CD14-positive monocyte (primary cell): Measurements from ENCODE around the gene LUC7L. TPM values are rescaled to one million over a fixed set of nuclear protein-coding genes. Genes with fewer than 3 reads are reported as not detected.

Experiments
- DNase-seq, 3 donors: peaks; one replicate each; pipeline ENCODE4 v3.0.0-alpha.2; 2011 to 2022
- H2AFZ ChIP-seq: 2 replicates; pipeline ENCODE4 v1.6.0; 2012; ENCODE audit warnings: mild to moderate bottlenecking, low read depth, low read length, inconsistent platforms; ENCODE audit not compliant: insufficient read depth, poor library complexity, severe bottlenecking
- H3K27ac ChIP-seq, 2 donors: 1 replicate in 1 of 2; 2 replicates in 1 of 2; pipeline ENCODE4 v1.5.1; 2012 to 2013; ENCODE audit warnings: low read length in 2 of 2, control low read depth in 1 of 2, inconsistent platforms in 1 of 2, low read depth in 1 of 2, mild to moderate bottlenecking in 1 of 2
- H3K27me3 ChIP-seq, 2 donors: one replicate each; pipeline versions ENCODE4 v1.6.0 to v1.6.1; 2011 to 2013; ENCODE audit warnings: low read length in 2 of 2; ENCODE audit not compliant: control insufficient read depth in 2 of 2, insufficient read depth in 2 of 2
- H3K36me3 ChIP-seq, 2 donors: replicated peaks in 1 of 2; 1 replicate in 1 of 2; 2 replicates in 1 of 2; pipeline versions ENCODE4 v1.5.1 to v1.6.1; 2012 to 2013; ENCODE audit warnings: low read length in 2 of 2, control low read depth in 1 of 2, inconsistent platforms in 1 of 2, mild to moderate bottlenecking in 1 of 2; ENCODE audit not compliant: insufficient read depth in 2 of 2, control insufficient read depth in 1 of 2
- H3K4me1 ChIP-seq, 2 donors: 1 replicate in 1 of 2; 2 replicates in 1 of 2; pipeline versions ENCODE4 v1.5.1 to v1.6.1; 2012 to 2013; ENCODE audit warnings: low read length in 2 of 2, control low read depth in 1 of 2, inconsistent platforms in 1 of 2, mild to moderate bottlenecking in 1 of 2, moderate library complexity in 1 of 2; ENCODE audit not compliant: insufficient read depth in 2 of 2, control insufficient read depth in 1 of 2
- H3K4me2 ChIP-seq: replicated peaks from 2 replicates; pipeline ENCODE3; 2012; ENCODE audit warnings: low read length, moderate library complexity, mild to moderate bottlenecking; ENCODE audit not compliant: poor library complexity, severe bottlenecking; ENCODE audit errors: extremely low read depth
- H3K4me3 ChIP-seq, 3 experiments: fragments of 200-600 bp in 1 of 3; sonication (generic) in 1 of 3; replicated peaks in 1 of 3; 1 replicate in 2 of 3; 2 replicates in 1 of 3; pipeline ENCODE4 v1.5.1; 2011 to 2013; ENCODE audit warnings: low read length in 3 of 3, mild to moderate bottlenecking in 3 of 3, control low read depth in 2 of 3, low read depth in 2 of 3, inconsistent platforms in 1 of 3, moderate library complexity in 1 of 3
- H3K79me2 ChIP-seq: 2 replicates; pipeline ENCODE4 v1.6.0; 2012; ENCODE audit warnings: mild to moderate bottlenecking, control low read depth, inconsistent platforms, low read length, moderate library complexity; ENCODE audit not compliant: insufficient read depth
- H3K9ac ChIP-seq: 2 replicates; pipeline ENCODE4 v1.6.0; 2017; ENCODE audit warnings: low read length, mild to moderate bottlenecking; ENCODE audit not compliant: insufficient read depth, poor library complexity, severe bottlenecking
- H3K9me3 ChIP-seq, 2 donors: replicated peaks in 1 of 2; 1 replicate in 1 of 2; 2 replicates in 1 of 2; pipeline versions ENCODE4 v1.5.1 to v1.6.1; 2012 to 2013; ENCODE audit warnings: low read length in 2 of 2, control low read depth in 1 of 2; ENCODE audit not compliant: control insufficient read depth in 1 of 2, insufficient read depth in 1 of 2
- H4K20me1 ChIP-seq: 2 replicates; pipeline ENCODE4 v1.6.0; 2012; ENCODE audit warnings: mild to moderate bottlenecking, low read length, control low read depth, moderate library complexity; ENCODE audit not compliant: insufficient read depth
- H3K27ac Mint-ChIP-seq, 7 donors: one replicate each; pipeline ENCODE4 v1.8.0; 2020; ENCODE audit warnings: mild to moderate bottlenecking in 7 of 7, mixed read lengths in 7 of 7, moderate library complexity in 6 of 7, inconsistent platforms in 2 of 7
- H3K27me3 Mint-ChIP-seq, 3 donors: one replicate each; pipeline ENCODE4 v1.8.0; 2021 to 2022; ENCODE audit warnings: low read depth in 3 of 3, mild to moderate bottlenecking in 3 of 3, mixed read lengths in 3 of 3, moderate library complexity in 3 of 3, inconsistent platforms in 1 of 3
- H3K36me3 Mint-ChIP-seq, 2 donors: one replicate each; pipeline ENCODE4 v1.8.0; 2020; ENCODE audit warnings: mixed read lengths in 2 of 2, inconsistent platforms in 1 of 2, mild to moderate bottlenecking in 1 of 2
- H3K4me1 Mint-ChIP-seq: one replicate; pipeline ENCODE4 v1.8.0; 2020; ENCODE audit warnings: mild to moderate bottlenecking, mixed read lengths
- H3K4me3 Mint-ChIP-seq, 2 donors: one replicate each; pipeline ENCODE4 v1.8.0; 2020; ENCODE audit warnings: mild to moderate bottlenecking in 2 of 2, mixed read lengths in 2 of 2, moderate library complexity in 1 of 2
- H3K9me3 Mint-ChIP-seq, 7 donors: one replicate each; pipeline ENCODE4 v1.8.0; 2020 to 2022; ENCODE audit warnings: mixed read lengths in 7 of 7, mild to moderate bottlenecking in 6 of 7, moderate library complexity in 6 of 7, inconsistent platforms in 2 of 7
- WGBS: methylation state at CpG from one replicate; pipeline ENCODE4 v1.1.5; 2013; ENCODE audit warnings: missing lambda C conversion rate; ENCODE audit not compliant: insufficient coverage; 5-methylcytosine and 5-hydroxymethylcytosine counted together
- intact Hi-C, 2 donors: fragments of 100-400 bp; cut with micrococcal nuclease; formaldehyde crosslinking; loops; one replicate each; pipeline versions ENCODE4 v1.15.0 to v1.15.1; 2023
- polyA plus RNA-seq, 3 donors: library from polyadenylated mRNA; depleted of rRNA in 1 of 3; unstranded in 2 of 3; stranded (reverse) in 1 of 3; fragments of 300-500 nt in 2 of 3; fragments of >200 nt in 1 of 3; fragmentation: Illumina TruSeq in 2 of 3; gene quantifications; 1 replicate in 2 of 3; 2 replicates in 1 of 3; pipeline ENCODE4 v1.2.3, GENCODE V29; 2012 to 2021
- TF ChIP-seq, protein P1 (sequence below): fragments of 200-600 bp; IDR thresholded peaks from one replicate; pipeline ENCODE4 v1.8.0; 2022; ENCODE audit warnings: antibody characterized with exemption, mild to moderate bottlenecking

Gene LUC7L
- polyA plus RNA-seq, 3 donors: 4.0 to 109 (median 4.6) TPM

DNA sequence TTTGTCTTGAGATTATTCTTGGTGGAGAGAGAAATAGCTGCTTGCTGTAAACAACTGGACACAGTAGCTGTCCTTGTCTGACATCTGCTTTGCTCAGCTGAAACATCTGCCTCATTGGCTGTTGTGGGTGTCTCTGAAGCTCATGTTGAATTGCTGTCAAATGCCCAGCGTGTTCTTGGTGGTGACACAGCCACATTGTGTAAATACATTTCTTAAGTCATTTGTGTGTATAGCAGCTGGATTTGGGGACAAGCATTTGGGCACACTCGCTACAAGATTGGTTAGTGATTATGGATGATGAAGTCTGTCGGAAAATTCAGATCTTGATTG, 10.7 kb upstream of the LUC7L start:
- H3K27ac ChIP-seq: peak overlapping the region in 1 of 2 donors; percentile 17
- Mint-ChIP-seq H3K4me3 (no peak overlapping the region), H3K36me3 (peaks cover 2 to 13% of the 10 kb centered on the region in 2 donors), H3K27me3 (peaks cover 0 to 5% (median 0%) of the 10 kb centered on the region in 3 donors), H3K9me3 (peaks cover 0 to 3% (median 0%) of the 10 kb centered on the region in 7 donors), H3K4me1 (peaks cover 32% of the 10 kb centered on the region), H3K27ac (peak overlapping the region in 6 of 7 donors; percentile 4 to 77 (median 56))
- WGBS: 60% methylated on average over 1 of the region's 3 CpGs
- no peaks in the 10 kb centered on the region for H3K9me3 ChIP-seq
- H3K9ac ChIP-seq: no peak overlapping the region
- no peak for DNase-seq
- H3K4me2 ChIP-seq: no peak overlapping the region
- H2AFZ ChIP-seq: no peak overlapping the region
- peaks cover 4% of the 10 kb centered on the region for H4K20me1 ChIP-seq
- no peaks in the 10 kb centered on the region for H3K27me3 ChIP-seq
- peaks cover 24 to 25% of the 10 kb centered on the region in 2 donors for H3K4me1 ChIP-seq
- intact Hi-C loops: no loop called here
- H3K4me3 ChIP-seq: no peak overlapping the region
- H3K79me2 ChIP-seq: peaks cover 15% of the 10 kb centered on the region
- no peaks in the 10 kb centered on the region for H3K36me3 ChIP-seq
- TF ChIP-seq, protein P1, sequence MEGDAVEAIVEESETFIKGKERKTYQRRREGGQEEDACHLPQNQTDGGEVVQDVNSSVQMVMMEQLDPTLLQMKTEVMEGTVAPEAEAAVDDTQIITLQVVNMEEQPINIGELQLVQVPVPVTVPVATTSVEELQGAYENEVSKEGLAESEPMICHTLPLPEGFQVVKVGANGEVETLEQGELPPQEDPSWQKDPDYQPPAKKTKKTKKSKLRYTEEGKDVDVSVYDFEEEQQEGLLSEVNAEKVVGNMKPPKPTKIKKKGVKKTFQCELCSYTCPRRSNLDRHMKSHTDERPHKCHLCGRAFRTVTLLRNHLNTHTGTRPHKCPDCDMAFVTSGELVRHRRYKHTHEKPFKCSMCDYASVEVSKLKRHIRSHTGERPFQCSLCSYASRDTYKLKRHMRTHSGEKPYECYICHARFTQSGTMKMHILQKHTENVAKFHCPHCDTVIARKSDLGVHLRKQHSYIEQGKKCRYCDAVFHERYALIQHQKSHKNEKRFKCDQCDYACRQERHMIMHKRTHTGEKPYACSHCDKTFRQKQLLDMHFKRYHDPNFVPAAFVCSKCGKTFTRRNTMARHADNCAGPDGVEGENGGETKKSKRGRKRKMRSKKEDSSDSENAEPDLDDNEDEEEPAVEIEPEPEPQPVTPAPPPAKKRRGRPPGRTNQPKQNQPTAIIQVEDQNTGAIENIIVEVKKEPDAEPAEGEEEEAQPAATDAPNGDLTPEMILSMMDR: no peak

- H3K27ac ChIP-seq: peak within 1 kb of the TSS; percentile 100
- TF ChIP-seq, protein P1: peak; percentile 41
- H3K36me3 ChIP-seq: no peaks in the 10 kb centered on the region
- peak; percentile 94 to 95 (median 95) for DNase-seq
- H3K4me3 ChIP-seq: peak within 1 kb of the TSS; percentile 79 to 95 (median 94)
- Mint-ChIP-seq H3K9me3 (peaks cover 0 to 3% (median 0%) of the 10 kb centered on the region in 7 donors), H3K27ac (peak within 1 kb of the TSS; percentile 100), H3K4me1 (peaks cover 13% of the 10 kb centered on the region), H3K27me3 (peaks cover 0 to 6% (median 1%) of the 10 kb centered on the region in 3 donors), H3K4me3 (peak within 1 kb of the TSS; percentile 96 to 99), H3K36me3 (peaks cover 0 to 7% of the 10 kb centered on the region in 2 donors)
- no peaks in the 10 kb centered on the region for H4K20me1 ChIP-seq
- no peaks in the 10 kb centered on the region for H3K27me3 ChIP-seq
- peaks cover 8% of the 10 kb centered on the region for H3K79me2 ChIP-seq
- peak within 1 kb of the TSS; percentile 88 for H2AFZ ChIP-seq
- H3K4me2 ChIP-seq: peak within 1 kb of the TSS; percentile 88
- peaks cover 18 to 20% of the 10 kb centered on the region in 2 donors for H3K4me1 ChIP-seq
- peak within 1 kb of the TSS; percentile 100 for H3K9ac ChIP-seq
- intact Hi-C loops: loop anchor here (2.0 to 5.0 kb wide), 2 partner anchors 97 to 118 kb away; partner anchors contain the start of genes AXIN1 (in 1 of the 2) and NPRL3 (in 1 of the 2)
- under 1% methylated on average over 85 of the region's 85 CpGs for WGBS
- H3K9me3 ChIP-seq: no peaks in the 10 kb centered on the region
Measured at GRCh38 chr16:234468-235305, 5.4 kb upstream of the LUC7L start, which contains the start of gene FAM234A. TSS of gene FAM234A (plus strand) at chr16:234821. CDS start at chr16:254414, 19,593 bp downstream.
